ENCODE data around the gene HEPACAM. TPM values are rescaled to one million over a fixed set of nuclear protein-coding genes. Genes with fewer than 3 reads are reported as not detected.

The HEPACAM gene
- polyA plus RNA-seq, 2 of the 4 experiments (the other 2 are of a cell fraction), result not detected

DNA sequence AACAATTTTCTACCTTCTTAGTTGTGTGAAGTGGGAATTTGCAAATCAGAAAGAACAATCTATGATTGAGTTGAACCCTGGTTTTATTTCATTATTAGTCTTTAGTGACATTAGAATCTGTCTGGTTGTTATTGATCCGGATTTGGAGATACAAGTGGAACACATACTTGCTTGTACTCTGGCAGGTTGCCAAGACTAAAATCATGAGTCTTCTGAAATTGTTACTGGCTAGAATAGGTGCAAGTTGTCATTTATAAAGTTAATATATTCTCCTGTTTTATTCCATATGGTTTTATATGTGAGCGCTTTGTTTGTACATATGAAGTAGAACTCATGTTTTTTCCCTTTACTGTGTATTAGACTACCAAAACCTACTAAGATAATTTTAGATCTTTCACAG lies 41.2 kb upstream of the HEPACAM start (continued):
- TF ChIP-seq KDM1A (IDR thresholded peaks at IDR 0.05; ENCODE audit: low read depth) (no peak), SMC3 (IDR thresholded peaks at IDR 0.05) (no peak), NFE2L2 (conservative IDR thresholded peaks at IDR 0.05; ENCODE audit: low read length) (no peak), HDAC2 (IDR thresholded peaks at IDR 0.05) (no peak)
- TF ChIP-seq, protein P1, sequence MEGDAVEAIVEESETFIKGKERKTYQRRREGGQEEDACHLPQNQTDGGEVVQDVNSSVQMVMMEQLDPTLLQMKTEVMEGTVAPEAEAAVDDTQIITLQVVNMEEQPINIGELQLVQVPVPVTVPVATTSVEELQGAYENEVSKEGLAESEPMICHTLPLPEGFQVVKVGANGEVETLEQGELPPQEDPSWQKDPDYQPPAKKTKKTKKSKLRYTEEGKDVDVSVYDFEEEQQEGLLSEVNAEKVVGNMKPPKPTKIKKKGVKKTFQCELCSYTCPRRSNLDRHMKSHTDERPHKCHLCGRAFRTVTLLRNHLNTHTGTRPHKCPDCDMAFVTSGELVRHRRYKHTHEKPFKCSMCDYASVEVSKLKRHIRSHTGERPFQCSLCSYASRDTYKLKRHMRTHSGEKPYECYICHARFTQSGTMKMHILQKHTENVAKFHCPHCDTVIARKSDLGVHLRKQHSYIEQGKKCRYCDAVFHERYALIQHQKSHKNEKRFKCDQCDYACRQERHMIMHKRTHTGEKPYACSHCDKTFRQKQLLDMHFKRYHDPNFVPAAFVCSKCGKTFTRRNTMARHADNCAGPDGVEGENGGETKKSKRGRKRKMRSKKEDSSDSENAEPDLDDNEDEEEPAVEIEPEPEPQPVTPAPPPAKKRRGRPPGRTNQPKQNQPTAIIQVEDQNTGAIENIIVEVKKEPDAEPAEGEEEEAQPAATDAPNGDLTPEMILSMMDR (IDR thresholded peaks at IDR 0.05), result no peak

DNA sequence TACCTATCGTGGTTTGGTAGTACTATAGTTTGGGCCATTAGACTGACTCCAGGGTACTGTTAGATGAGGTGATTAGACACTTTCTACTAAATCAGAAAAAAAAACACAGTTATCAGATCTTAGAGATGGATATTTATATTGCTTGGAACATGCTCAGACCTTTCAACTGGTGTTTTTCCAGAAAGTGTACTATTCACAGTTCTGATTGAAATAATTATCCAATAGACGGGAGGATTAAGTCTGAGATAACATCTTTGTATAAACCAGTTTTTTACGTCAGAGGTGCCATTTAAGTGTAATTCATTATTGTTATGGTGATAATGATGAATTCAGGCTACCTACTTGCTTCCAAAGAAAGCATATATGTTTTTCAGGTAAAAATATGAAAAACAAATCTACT lies 40.7 kb upstream of the HEPACAM start:
- FAIRE-seq (no peak), DNase-seq (ENCODE audit: low read depth in 1 of 2, low spot score in 1 of 2) (no peak), ATAC-seq (no peak)
- Histone ChIP-seq H3K4me1 (no peaks in the 10 kb centered on the region), H3K4me3 (no peak overlapping the region), H3K27ac (no peak overlapping the region), H3K4me2 (no peak overlapping the region), H3K9me3 (no peaks in the 10 kb centered on the region)
- CTCF ChIA-PET, result no interaction called here
- POLR2A ChIA-PET, result no interaction called here
- WGBS (ENCODE audit: missing lambda C conversion rate), result 91% methylated on average over 3 of the region's 3 CpGs
- TF ChIP-seq MYC (IDR thresholded peaks at IDR 0.05; ENCODE audit: borderline replicate concordance, low read length) (no peak), HOXA7 (CRISPR knock-in tag; IDR thresholded peaks at IDR 0.05) (no peak), MAZ (IDR thresholded peaks at IDR 0.05; ENCODE audit: borderline replicate concordance, low read depth, low read length) (no peak), FOSB (CRISPR knock-in tag; IDR thresholded peaks at IDR 0.05) (no peak), TP53 (CRISPR knock-in tag; IDR thresholded peaks at IDR 0.05) (no peak), JUNB (IDR thresholded peaks at IDR 0.05) (no peak), FOSL2 (IDR thresholded peaks at IDR 0.05) (no peak), FOSL2 (CRISPR knock-in tag; IDR thresholded peaks at IDR 0.05) (no peak), HOXB13 (CRISPR knock-in tag; IDR thresholded peaks at IDR 0.05; ENCODE audit: low read depth) (no peak), POLR2AphosphoS2 (conservative IDR thresholded peaks at IDR 0.05; ENCODE audit: low read length) (no peak), SREBF2 (IDR thresholded peaks at IDR 0.05) (no peak), ZC3H11A (IDR thresholded peaks at IDR 0.05) (no peak)
- TF ChIP-seq, protein P2, sequence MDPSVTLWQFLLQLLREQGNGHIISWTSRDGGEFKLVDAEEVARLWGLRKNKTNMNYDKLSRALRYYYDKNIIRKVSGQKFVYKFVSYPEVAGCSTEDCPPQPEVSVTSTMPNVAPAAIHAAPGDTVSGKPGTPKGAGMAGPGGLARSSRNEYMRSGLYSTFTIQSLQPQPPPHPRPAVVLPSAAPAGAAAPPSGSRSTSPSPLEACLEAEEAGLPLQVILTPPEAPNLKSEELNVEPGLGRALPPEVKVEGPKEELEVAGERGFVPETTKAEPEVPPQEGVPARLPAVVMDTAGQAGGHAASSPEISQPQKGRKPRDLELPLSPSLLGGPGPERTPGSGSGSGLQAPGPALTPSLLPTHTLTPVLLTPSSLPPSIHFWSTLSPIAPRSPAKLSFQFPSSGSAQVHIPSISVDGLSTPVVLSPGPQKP (IDR thresholded peaks at IDR 0.05; ENCODE audit: low read depth, low read length), result no peak
- TF ChIP-seq, protein P3, sequence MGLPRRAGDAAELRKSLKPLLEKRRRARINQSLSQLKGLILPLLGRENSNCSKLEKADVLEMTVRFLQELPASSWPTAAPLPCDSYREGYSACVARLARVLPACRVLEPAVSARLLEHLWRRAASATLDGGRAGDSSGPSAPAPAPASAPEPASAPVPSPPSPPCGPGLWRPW (IDR thresholded peaks at IDR 0.05), result no peak
- TF ChIP-seq, protein P4, sequence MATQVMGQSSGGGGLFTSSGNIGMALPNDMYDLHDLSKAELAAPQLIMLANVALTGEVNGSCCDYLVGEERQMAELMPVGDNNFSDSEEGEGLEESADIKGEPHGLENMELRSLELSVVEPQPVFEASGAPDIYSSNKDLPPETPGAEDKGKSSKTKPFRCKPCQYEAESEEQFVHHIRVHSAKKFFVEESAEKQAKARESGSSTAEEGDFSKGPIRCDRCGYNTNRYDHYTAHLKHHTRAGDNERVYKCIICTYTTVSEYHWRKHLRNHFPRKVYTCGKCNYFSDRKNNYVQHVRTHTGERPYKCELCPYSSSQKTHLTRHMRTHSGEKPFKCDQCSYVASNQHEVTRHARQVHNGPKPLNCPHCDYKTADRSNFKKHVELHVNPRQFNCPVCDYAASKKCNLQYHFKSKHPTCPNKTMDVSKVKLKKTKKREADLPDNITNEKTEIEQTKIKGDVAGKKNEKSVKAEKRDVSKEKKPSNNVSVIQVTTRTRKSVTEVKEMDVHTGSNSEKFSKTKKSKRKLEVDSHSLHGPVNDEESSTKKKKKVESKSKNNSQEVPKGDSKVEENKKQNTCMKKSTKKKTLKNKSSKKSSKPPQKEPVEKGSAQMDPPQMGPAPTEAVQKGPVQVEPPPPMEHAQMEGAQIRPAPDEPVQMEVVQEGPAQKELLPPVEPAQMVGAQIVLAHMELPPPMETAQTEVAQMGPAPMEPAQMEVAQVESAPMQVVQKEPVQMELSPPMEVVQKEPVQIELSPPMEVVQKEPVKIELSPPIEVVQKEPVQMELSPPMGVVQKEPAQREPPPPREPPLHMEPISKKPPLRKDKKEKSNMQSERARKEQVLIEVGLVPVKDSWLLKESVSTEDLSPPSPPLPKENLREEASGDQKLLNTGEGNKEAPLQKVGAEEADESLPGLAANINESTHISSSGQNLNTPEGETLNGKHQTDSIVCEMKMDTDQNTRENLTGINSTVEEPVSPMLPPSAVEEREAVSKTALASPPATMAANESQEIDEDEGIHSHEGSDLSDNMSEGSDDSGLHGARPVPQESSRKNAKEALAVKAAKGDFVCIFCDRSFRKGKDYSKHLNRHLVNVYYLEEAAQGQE (IDR thresholded peaks at IDR 0.05), result no peak
- TF ChIP-seq, protein P5, sequence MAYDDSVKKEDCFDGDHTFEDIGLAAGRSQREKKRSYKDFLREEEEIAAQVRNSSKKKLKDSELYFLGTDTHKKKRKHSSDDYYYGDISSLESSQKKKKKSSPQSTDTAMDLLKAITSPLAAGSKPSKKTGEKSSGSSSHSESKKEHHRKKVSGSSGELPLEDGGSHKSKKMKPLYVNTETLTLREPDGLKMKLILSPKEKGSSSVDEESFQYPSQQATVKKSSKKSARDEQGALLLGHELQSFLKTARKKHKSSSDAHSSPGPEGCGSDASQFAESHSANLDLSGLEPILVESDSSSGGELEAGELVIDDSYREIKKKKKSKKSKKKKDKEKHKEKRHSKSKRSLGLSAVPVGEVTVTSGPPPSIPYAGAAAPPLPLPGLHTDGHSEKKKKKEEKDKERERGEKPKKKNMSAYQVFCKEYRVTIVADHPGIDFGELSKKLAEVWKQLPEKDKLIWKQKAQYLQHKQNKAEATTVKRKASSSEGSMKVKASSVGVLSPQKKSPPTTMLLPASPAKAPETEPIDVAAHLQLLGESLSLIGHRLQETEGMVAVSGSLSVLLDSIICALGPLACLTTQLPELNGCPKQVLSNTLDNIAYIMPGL (CRISPR knock-in tag; IDR thresholded peaks at IDR 0.05; ENCODE audit: borderline replicate concordance), result no peak
- TF ChIP-seq, protein P6, sequence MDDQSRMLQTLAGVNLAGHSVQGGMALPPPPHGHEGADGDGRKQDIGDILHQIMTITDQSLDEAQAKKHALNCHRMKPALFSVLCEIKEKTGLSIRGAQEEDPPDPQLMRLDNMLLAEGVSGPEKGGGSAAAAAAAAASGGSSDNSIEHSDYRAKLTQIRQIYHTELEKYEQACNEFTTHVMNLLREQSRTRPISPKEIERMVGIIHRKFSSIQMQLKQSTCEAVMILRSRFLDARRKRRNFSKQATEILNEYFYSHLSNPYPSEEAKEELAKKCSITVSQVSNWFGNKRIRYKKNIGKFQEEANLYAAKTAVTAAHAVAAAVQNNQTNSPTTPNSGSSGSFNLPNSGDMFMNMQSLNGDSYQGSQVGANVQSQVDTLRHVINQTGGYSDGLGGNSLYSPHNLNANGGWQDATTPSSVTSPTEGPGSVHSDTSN (IDR thresholded peaks at IDR 0.05), result no peak

Measured in A549 (cell line).